Measurements from ENCODE around the gene ABHD11.
"Not testable (repeated sequence)": the region's sequence is repeated elsewhere in the genome, so short reads cannot be mapped to it uniquely, and the experiment has no call there.

The ABHD11 gene

GRCh38 chr7:73718905-73719805, 19.4 kb downstream of the ABHD11 start, which contains the start of gene STX1A:
Gene STX1A (minus strand): TSS chr7:73719669. CDS start chr7:73719631, 38 bp downstream.
- DNase-seq, result peak; percentile 72

- DNase-seq, result peak; percentile 59
These were observed 20.1 kb downstream of the ABHD11 start for GRCh38 chr7:73718438-73718881.

GRCh38 chr7:73717991-73718405, 20.6 kb downstream of the ABHD11 start:
- DNase-seq, result peak; percentile 78

- no peak for DNase-seq
These were observed 21.4 kb downstream of the ABHD11 start for GRCh38 chr7:73717025-73717807.

GRCh38 chr7:73716318-73716890, 22.2 kb downstream of the ABHD11 start:
- no peak for DNase-seq

- peak; percentile 40 for DNase-seq
These were observed 22.8 kb downstream of the ABHD11 start for GRCh38 chr7:73715648-73716317.

GRCh38 chr7:73713319-73713718, 25.3 kb downstream of the ABHD11 start:
- not testable (repeated sequence) for DNase-seq

GRCh38 chr7:73712773-73713172, 25.8 kb downstream of the ABHD11 start:
- no peak for DNase-seq

GRCh38 chr7:73708961-73709549, 29.5 kb downstream of the ABHD11 start:
- DNase-seq, result no peak

- DNase-seq, result no peak
These were observed 31.5 kb downstream of the ABHD11 start for GRCh38 chr7:73707045-73707631.

GRCh38 chr7:73706126-73707044, 32.2 kb downstream of the ABHD11 start:
- no peak for DNase-seq

GRCh38 chr7:73705551-73705920, 33.1 kb downstream of the ABHD11 start:
- DNase-seq, result no peak

- no peak for DNase-seq
These were observed 33.7 kb downstream of the ABHD11 start for GRCh38 chr7:73704640-73705550.

GRCh38 chr7:73703757-73704639, 34.6 kb downstream of the ABHD11 start:
- no peak for DNase-seq

GRCh38 chr7:73703225-73703624, 35.4 kb downstream of the ABHD11 start:
- DNase-seq, result no peak

GRCh38 chr7:73702665-73703064, 35.9 kb downstream of the ABHD11 start:
- DNase-seq, result no peak

- no peak for DNase-seq
These were observed 36.4 kb downstream of the ABHD11 start for GRCh38 chr7:73702226-73702625.

GRCh38 chr7:73701357-73701995, 37.1 kb downstream of the ABHD11 start:
- peak; percentile 37 for DNase-seq
